A673 (cell line): ENCODE measurements around the gene DKKL1. TPM values are rescaled to one million over a fixed set of nuclear protein-coding genes. Genes with fewer than 3 reads are reported as not detected.
"Not testable (repeated sequence)": the region's sequence is repeated elsewhere in the genome, so short reads cannot be mapped to it uniquely, and the experiment has no call there.

Experiments used
- BruUV-seq: library from RNA; stranded (reverse); fragments of 400-500 nt; replicated peaks from 2 replicates; lab custom pipeline; 2021; lab: Mats Ljungman, UMichigan
- CTCF ChIA-PET: fragments of 300-600 bp; sonication (Branson Sonifier 250); formaldehyde crosslinking; loops from one replicate; lab custom pipeline; 2022; ENCODE audit warnings: antibody characterized with exemption; lab: Charles Lee
- POLR2A ChIA-PET: fragments of 300-600 bp; sonication (Branson Sonifier 250); formaldehyde crosslinking; loops from one replicate; lab custom pipeline; 2022; ENCODE audit warnings: antibody characterized with exemption; ENCODE audit not compliant: low non-redundant PET; lab: Charles Lee
- DNase-seq: peaks from one replicate; pipeline ENCODE4 v3.0.0-alpha.2; 2015; ENCODE audit warnings: low spot score
- H3K27ac ChIP-seq: fragments of 200-600 bp; sonication (generic); 2 replicates; pipeline ENCODE4 v1.5.1; 2016; ENCODE audit warnings: mixed run types, low read depth, mild to moderate bottlenecking, mixed read lengths, antibody characterized with exemption, low read length; ENCODE audit not compliant: poor library complexity, severe bottlenecking
- H3K27me3 ChIP-seq: fragments of 200-600 bp; sonication (generic); replicated peaks from 2 replicates; pipeline ENCODE4 v1.6.1; 2017; ENCODE audit warnings: mixed run types, low read depth, mild to moderate bottlenecking, mixed read lengths, antibody characterized with exemption, low read length; ENCODE audit not compliant: insufficient read depth, poor library complexity
- H3K36me3 ChIP-seq: fragments of 200-600 bp; sonication (generic); 2 replicates; pipeline ENCODE4 v1.6.1; 2016; ENCODE audit warnings: mixed run types, mild to moderate bottlenecking, mixed read lengths, antibody characterized with exemption, low read length; ENCODE audit not compliant: insufficient read depth, poor library complexity, severe bottlenecking
- H3K4me1 ChIP-seq: fragments of 200-600 bp; sonication (generic); 2 replicates; pipeline ENCODE4 v1.6.1; 2017; ENCODE audit warnings: mixed run types, mild to moderate bottlenecking, mixed read lengths, antibody characterized with exemption, low read length; ENCODE audit not compliant: insufficient read depth, poor library complexity, severe bottlenecking
- H3K4me3 ChIP-seq: fragments of 200-600 bp; sonication (generic); 2 replicates; pipeline ENCODE4 v1.5.1; 2016; ENCODE audit warnings: low read depth, mixed run types, mild to moderate bottlenecking, mixed read lengths, low read length; ENCODE audit not compliant: poor library complexity, severe bottlenecking
- H3K9me3 ChIP-seq: fragments of 200-600 bp; sonication (generic); 2 replicates; pipeline ENCODE4 v1.6.1; 2016; ENCODE audit warnings: mixed run types, low read depth, mild to moderate bottlenecking, mixed read lengths, antibody characterized with exemption, low read length; ENCODE audit not compliant: poor library complexity, severe bottlenecking
- EZH2 ChIP-seq: fragments of 200-600 bp; sonication (generic); IDR thresholded peaks from 2 replicates; pipeline ENCODE4 v1.6.1; 2017; ENCODE audit warnings: borderline replicate concordance, low read depth, mild to moderate bottlenecking, mixed read lengths, antibody characterized with exemption, low read length; ENCODE audit not compliant: poor library complexity, severe bottlenecking
- intact Hi-C: fragments of 100-400 bp; cut with micrococcal nuclease; formaldehyde crosslinking; loops from one replicate; pipeline ENCODE4 v1.10.0; 2022; ENCODE audit not compliant: unreplicated experiment
- total RNA-seq: library from RNA; stranded (reverse); gene quantifications from 2 replicates; pipeline ENCODE4 v1.2.3, GENCODE V29; 2021
- TF ChIP-seq, protein P1 (sequence below): fragments of 300-800, 200-600 bp; sonication (generic); conservative IDR thresholded peaks from 2 replicates; pipeline ENCODE4 v1.5.1; 2017; ENCODE audit warnings: low read depth, mild to moderate bottlenecking, antibody characterized with exemption, low read length, moderate library complexity, mixed read lengths

Gene DKKL1
- total RNA-seq, 1 experiment from 2014 or later = 1.2 TPM

DNA sequence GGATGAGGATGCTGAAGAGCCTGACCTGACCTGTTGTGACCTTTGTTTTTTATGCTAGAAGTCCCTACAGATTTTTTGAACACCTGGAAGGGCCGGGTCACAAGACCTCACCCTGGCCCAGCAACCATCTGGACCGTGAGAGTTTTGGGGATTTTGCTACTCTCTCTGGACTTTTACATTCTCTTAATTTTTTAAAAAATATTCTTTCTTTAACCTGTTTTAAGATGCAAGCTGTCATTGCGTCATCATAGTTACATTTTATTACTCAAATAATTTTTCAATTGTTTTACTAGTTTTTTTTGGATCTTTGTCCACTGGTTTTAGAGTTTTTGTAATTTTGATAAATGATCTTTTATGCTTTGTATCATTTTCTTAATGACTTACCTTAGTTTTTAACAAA lies 7.5 kb downstream of the DKKL1 start:
- peaks cover 19% of the 10 kb centered on the region for H3K9me3 ChIP-seq
- BruUV-seq = no TSS peak
- H3K27me3 ChIP-seq = no peaks in the 10 kb centered on the region
- no peaks in the 10 kb centered on the region for H3K36me3 ChIP-seq
- no peak overlapping the region for H3K27ac ChIP-seq
- ChIA-PET CTCF (no interaction called here), POLR2A (no interaction called here)
- no peak for DNase-seq
- no peak overlapping the region for H3K4me3 ChIP-seq
- TF ChIP-seq, protein P1, sequence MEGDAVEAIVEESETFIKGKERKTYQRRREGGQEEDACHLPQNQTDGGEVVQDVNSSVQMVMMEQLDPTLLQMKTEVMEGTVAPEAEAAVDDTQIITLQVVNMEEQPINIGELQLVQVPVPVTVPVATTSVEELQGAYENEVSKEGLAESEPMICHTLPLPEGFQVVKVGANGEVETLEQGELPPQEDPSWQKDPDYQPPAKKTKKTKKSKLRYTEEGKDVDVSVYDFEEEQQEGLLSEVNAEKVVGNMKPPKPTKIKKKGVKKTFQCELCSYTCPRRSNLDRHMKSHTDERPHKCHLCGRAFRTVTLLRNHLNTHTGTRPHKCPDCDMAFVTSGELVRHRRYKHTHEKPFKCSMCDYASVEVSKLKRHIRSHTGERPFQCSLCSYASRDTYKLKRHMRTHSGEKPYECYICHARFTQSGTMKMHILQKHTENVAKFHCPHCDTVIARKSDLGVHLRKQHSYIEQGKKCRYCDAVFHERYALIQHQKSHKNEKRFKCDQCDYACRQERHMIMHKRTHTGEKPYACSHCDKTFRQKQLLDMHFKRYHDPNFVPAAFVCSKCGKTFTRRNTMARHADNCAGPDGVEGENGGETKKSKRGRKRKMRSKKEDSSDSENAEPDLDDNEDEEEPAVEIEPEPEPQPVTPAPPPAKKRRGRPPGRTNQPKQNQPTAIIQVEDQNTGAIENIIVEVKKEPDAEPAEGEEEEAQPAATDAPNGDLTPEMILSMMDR = no peak
- no peak for TF ChIP-seq EZH2
- intact Hi-C loops = no loop called here
- no peaks in the 10 kb centered on the region for H3K4me1 ChIP-seq

DNA sequence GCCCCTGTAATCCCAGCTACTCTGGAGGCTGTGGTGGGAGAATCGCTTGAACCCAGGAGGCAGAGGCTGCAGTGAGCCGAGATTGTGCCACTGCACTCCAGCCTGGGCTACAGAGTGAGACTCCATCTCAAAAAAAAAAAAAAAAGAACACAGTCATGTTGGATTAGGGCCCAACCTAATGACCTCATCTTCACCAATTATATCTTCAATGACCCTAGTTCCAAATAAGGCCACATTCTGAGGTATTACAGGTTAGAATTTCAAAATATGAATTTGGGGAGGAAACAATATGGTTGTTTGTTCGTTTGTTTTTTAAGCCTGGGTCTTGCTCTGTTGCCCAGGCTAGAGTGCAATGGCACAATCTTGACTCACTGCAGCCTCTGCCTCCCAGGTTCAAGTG lies 9.5 kb downstream of the DKKL1 start:
- BruUV-seq, CTCF ChIA-PET, POLR2A ChIA-PET: not testable (repeated sequence)

DNA sequence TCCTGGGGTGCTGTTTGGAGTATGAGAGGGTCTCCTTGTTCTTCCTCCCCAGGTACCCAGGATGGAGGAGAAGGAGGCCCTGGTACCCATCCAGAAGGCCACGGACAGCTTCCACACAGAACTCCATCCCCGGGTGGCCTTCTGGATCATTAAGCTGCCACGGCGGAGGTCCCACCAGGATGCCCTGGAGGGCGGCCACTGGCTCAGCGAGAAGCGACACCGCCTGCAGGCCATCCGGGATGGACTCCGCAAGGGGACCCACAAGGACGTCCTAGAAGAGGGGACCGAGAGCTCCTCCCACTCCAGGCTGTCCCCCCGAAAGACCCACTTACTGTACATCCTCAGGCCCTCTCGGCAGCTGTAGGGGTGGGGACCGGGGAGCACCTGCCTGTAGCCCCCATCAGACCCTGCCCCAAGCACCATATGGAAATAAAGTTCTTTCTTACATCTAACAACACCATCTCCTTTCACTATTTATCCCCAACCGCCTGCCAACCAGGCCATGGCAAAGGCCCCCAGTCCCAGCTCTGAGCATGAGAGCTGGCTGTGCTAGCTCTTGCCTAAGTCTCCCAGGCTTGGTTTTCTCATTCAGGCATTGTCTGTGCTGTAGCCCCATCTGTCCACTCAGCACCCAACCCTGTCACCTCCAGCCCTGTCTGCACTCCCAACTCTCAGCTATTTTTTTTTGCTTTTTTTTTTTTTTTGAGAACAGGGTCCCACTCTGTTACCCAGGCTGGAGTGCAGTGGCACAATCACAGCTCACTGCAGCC lies 11.2 kb downstream of the DKKL1 start:
- TF ChIP-seq, protein P1 = no peak
- TF ChIP-seq EZH2 = no peak
- H3K4me1 ChIP-seq = no peaks in the 10 kb centered on the region
- H3K27ac ChIP-seq = no peak overlapping the region
- intact Hi-C loops = no loop called here
- H3K36me3 ChIP-seq = no peaks in the 10 kb centered on the region
- H3K27me3 ChIP-seq = no peaks in the 10 kb centered on the region
- H3K9me3 ChIP-seq = peaks cover 5% of the 10 kb centered on the region
- ChIA-PET CTCF (no interaction called here), POLR2A (interaction anchor here (0.6 kb wide), 1 partner anchor 277 kb away, joined by 3 read pairs; no protein-coding TSS in a partner anchor)
- no TSS peak for BruUV-seq
- no peak for DNase-seq
- H3K4me3 ChIP-seq = no peak overlapping the region

More for the DNA sequence above, 9.5 kb downstream of the DKKL1 start:
- DNase-seq, H3K36me3 ChIP-seq, H3K27ac ChIP-seq, H3K27me3 ChIP-seq, H3K4me3 ChIP-seq, H3K4me1 ChIP-seq, intact Hi-C loops: not testable (repeated sequence)
- H3K9me3 ChIP-seq = peaks cover 19% of the 10 kb centered on the region

DNA sequence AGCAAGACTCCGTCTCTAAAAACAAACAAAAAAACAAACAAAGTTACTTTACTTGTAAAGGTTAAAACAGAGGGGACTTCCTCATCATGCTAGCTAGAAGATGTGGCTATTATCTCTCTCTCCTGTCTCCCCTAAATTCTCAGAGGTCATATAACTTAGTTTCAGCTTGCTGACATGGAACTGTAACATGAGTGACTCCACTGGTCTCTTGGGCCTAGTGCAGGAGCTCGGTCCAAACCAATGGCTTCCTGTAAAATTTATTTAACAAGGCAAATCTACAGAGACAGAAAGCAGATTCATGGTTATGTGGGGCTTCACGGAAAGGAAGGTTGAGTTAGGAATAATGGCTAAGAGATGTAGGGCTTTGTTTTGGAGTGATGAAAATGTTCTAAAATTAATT lies 14.8 kb downstream of the DKKL1 start:
- Histone ChIP-seq H3K4me1 (no peaks in the 10 kb centered on the region), H3K4me3 (no peak overlapping the region), H3K27me3 (no peaks in the 10 kb centered on the region), H3K27ac (no peak overlapping the region), H3K36me3 (no peaks in the 10 kb centered on the region), H3K9me3 (peaks cover 10% of the 10 kb centered on the region)
- POLR2A ChIA-PET = no interaction called here
- no TSS peak for BruUV-seq
- no peak for TF ChIP-seq EZH2
- TF ChIP-seq, protein P1 = no peak
- intact Hi-C loops = no loop called here
- CTCF ChIA-PET = no interaction called here
- no peak for DNase-seq
